Neural cell (in vitro differentiated cells): ENCODE measurements around the gene PSMB4. TPM values are rescaled to one million over a fixed set of nuclear protein-coding genes. Genes with fewer than 3 reads are reported as not detected.

Experiments
- H2AFZ ChIP-seq: fragments of 200-600, 300-800 bp; sonication (generic), shearing (Covaris generic); 2 replicates; pipeline ENCODE4 v1.6.0; 2014; ENCODE audit warnings: low read depth, mild to moderate bottlenecking, antibody characterized with exemption, low read length, moderate library complexity
- H3F3A ChIP-seq: fragments of 200-600 bp; shearing (Covaris generic); 2 replicates; pipeline ENCODE4 v1.6.1; 2016; ENCODE audit warnings: mild to moderate bottlenecking, moderate library complexity, mixed read lengths, antibody characterized with exemption, low read length; ENCODE audit not compliant: insufficient read depth, poor library complexity, severe bottlenecking
- H3K27ac ChIP-seq: fragments of 200-600, 300-800 bp; sonication (generic), shearing (Covaris generic); 2 replicates; pipeline ENCODE4 v1.5.1; 2014; ENCODE audit warnings: mild to moderate bottlenecking, low read length, moderate library complexity
- H3K27me3 ChIP-seq: fragments of 300-800, 200-600 bp; sonication (generic), shearing (Covaris generic); 2 replicates; pipeline ENCODE4 v1.6.0; 2014; ENCODE audit warnings: mild to moderate bottlenecking, low read depth, low read length, moderate library complexity; ENCODE audit not compliant: insufficient read depth
- H3K36me3 ChIP-seq: fragments of 300-800, 200-600 bp; sonication (generic), shearing (Covaris generic); 2 replicates; pipeline ENCODE4 v1.5.1; 2014; ENCODE audit warnings: mild to moderate bottlenecking, antibody characterized with exemption, low read length, moderate library complexity; ENCODE audit not compliant: insufficient read depth
- H3K4me2 ChIP-seq: fragments of 300-800, 200-600 bp; sonication (generic), shearing (Covaris generic); 2 replicates; pipeline ENCODE4 v1.6.0; 2014; ENCODE audit warnings: mild to moderate bottlenecking, low read length
- H3K4me3 ChIP-seq: fragments of 300-800, 200-600 bp; sonication (generic), shearing (Covaris generic); 2 replicates; pipeline ENCODE4 v1.5.1; 2014; ENCODE audit warnings: mild to moderate bottlenecking, low read length, moderate library complexity
- H3K79me2 ChIP-seq: fragments of 200-600 bp; shearing (Covaris generic); replicated peaks from 2 replicates; pipeline ENCODE4 v1.6.0; 2014; ENCODE audit warnings: mild to moderate bottlenecking, low read length, moderate library complexity; ENCODE audit not compliant: insufficient read depth
- H3K9ac ChIP-seq: fragments of 300-800, 200-600 bp; sonication (generic), shearing (Covaris generic); 2 replicates; pipeline ENCODE4 v1.6.1; 2016; ENCODE audit warnings: mild to moderate bottlenecking, low read length, mixed read lengths
- H3K9me2 ChIP-seq: fragments of 200-600 bp; shearing (Covaris generic); 2 replicates; pipeline ENCODE4 v1.6.1; 2016; ENCODE audit warnings: mild to moderate bottlenecking, low read length, mixed read lengths; ENCODE audit not compliant: insufficient read depth
- H3K9me3 ChIP-seq: fragments of 200-600, 300-800 bp; sonication (generic), shearing (Covaris generic); 2 replicates; pipeline ENCODE4 v1.6.1; 2016; ENCODE audit warnings: mild to moderate bottlenecking, mixed run types, low read length, moderate library complexity, mixed read lengths
- H4K20me1 ChIP-seq: fragments of 200-600 bp; shearing (Covaris generic); 2 replicates; pipeline ENCODE4 v1.6.1; 2016; ENCODE audit warnings: mild to moderate bottlenecking, mixed run types; ENCODE audit not compliant: insufficient read depth
- EP300 ChIP-seq: fragments of 450-650 bp; conservative IDR thresholded peaks from 2 replicates; pipeline ENCODE4 v1.6.1; 2014; ENCODE audit warnings: antibody characterized with exemption, mild to moderate bottlenecking, moderate library complexity; ENCODE audit not compliant: poor library complexity, severe bottlenecking
- EZH2 ChIP-seq: fragments of 200-600, 300-800 bp; shearing (Covaris generic), sonication (generic); IDR thresholded peaks from 2 replicates; pipeline ENCODE4 v1.6.1; 2014; ENCODE audit warnings: antibody characterized with exemption, low read length, borderline replicate concordance, mild to moderate bottlenecking; ENCODE audit not compliant: insufficient read depth, poor library complexity, severe bottlenecking
- MXI1 ChIP-seq: fragments of 450-650 bp; conservative IDR thresholded peaks from 2 replicates; pipeline ENCODE4 v1.6.1; 2014; ENCODE audit warnings: antibody characterized with exemption, mild to moderate bottlenecking; ENCODE audit not compliant: poor library complexity, severe bottlenecking
- POLR2AphosphoS5 ChIP-seq: IDR thresholded peaks from 2 replicates; pipeline ENCODE4 v1.6.1; 2012
- RAD21 ChIP-seq: fragments of 450-650 bp; conservative IDR thresholded peaks from 2 replicates; pipeline ENCODE4 v1.6.1; 2014; ENCODE audit warnings: antibody characterized with exemption, mild to moderate bottlenecking, moderate library complexity
- SMC3 ChIP-seq: fragments of 450-650 bp; conservative IDR thresholded peaks from 2 replicates; pipeline ENCODE4 v1.6.1; 2014; ENCODE audit warnings: antibody characterized with exemption, mild to moderate bottlenecking, moderate library complexity; ENCODE audit not compliant: poor library complexity
- TAF1 ChIP-seq: IDR thresholded peaks from 2 replicates; pipeline ENCODE4 v1.6.1; 2012; ENCODE audit warnings: low read depth
- polyA plus RNA-seq: library from polyadenylated mRNA; depleted of rRNA; stranded (reverse); fragments of >200 nt; gene quantifications from 2 replicates; pipeline ENCODE4 v1.2.3, GENCODE V29; 2014
- TF ChIP-seq, protein P1 (sequence below): IDR thresholded peaks from 2 replicates; pipeline ENCODE4 v1.6.1; 2012; ENCODE audit warnings: borderline replicate concordance
- TF ChIP-seq, protein P2 (sequence below): fragments of 450-650 bp; IDR thresholded peaks from 2 replicates; pipeline ENCODE4 v1.5.1; 2014; ENCODE audit warnings: antibody characterized with exemption, mild to moderate bottlenecking, moderate library complexity; ENCODE audit not compliant: poor library complexity, severe bottlenecking

PSMB4 gene
- polyA plus RNA-seq, 1 donor from 2014 or later = 695 TPM

DNA sequence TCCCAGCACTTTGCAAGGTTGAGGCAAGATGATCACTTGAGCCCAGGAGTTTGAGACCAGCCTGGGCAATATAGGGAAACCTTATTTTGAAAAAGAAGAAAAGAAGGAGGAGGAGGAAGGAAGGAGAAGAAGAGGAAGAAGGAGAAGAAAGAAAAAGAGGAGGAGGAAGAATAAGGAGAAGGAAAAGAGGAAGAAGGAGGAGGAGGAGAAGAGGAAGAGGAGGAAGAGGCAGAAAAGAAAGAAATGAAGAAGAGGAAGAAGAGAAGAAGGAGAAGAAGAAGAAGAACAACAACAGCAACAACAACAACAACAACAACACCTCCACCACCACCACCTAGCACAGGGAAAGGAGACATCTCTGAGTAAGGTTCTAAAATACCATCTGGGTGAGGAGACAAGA is 37.5 kb upstream of the PSMB4 start:
- no peak overlapping the region for H3K9ac ChIP-seq
- H3K79me2 ChIP-seq = no peaks in the 10 kb centered on the region
- no peak for TF ChIP-seq RAD21
- TF ChIP-seq EZH2 = no peak
- no peak for TF ChIP-seq TAF1
- TF ChIP-seq, protein P1, sequence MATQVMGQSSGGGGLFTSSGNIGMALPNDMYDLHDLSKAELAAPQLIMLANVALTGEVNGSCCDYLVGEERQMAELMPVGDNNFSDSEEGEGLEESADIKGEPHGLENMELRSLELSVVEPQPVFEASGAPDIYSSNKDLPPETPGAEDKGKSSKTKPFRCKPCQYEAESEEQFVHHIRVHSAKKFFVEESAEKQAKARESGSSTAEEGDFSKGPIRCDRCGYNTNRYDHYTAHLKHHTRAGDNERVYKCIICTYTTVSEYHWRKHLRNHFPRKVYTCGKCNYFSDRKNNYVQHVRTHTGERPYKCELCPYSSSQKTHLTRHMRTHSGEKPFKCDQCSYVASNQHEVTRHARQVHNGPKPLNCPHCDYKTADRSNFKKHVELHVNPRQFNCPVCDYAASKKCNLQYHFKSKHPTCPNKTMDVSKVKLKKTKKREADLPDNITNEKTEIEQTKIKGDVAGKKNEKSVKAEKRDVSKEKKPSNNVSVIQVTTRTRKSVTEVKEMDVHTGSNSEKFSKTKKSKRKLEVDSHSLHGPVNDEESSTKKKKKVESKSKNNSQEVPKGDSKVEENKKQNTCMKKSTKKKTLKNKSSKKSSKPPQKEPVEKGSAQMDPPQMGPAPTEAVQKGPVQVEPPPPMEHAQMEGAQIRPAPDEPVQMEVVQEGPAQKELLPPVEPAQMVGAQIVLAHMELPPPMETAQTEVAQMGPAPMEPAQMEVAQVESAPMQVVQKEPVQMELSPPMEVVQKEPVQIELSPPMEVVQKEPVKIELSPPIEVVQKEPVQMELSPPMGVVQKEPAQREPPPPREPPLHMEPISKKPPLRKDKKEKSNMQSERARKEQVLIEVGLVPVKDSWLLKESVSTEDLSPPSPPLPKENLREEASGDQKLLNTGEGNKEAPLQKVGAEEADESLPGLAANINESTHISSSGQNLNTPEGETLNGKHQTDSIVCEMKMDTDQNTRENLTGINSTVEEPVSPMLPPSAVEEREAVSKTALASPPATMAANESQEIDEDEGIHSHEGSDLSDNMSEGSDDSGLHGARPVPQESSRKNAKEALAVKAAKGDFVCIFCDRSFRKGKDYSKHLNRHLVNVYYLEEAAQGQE = no peak
- no peak for TF ChIP-seq MXI1
- no peak for TF ChIP-seq POLR2AphosphoS5
- TF ChIP-seq, protein P2, sequence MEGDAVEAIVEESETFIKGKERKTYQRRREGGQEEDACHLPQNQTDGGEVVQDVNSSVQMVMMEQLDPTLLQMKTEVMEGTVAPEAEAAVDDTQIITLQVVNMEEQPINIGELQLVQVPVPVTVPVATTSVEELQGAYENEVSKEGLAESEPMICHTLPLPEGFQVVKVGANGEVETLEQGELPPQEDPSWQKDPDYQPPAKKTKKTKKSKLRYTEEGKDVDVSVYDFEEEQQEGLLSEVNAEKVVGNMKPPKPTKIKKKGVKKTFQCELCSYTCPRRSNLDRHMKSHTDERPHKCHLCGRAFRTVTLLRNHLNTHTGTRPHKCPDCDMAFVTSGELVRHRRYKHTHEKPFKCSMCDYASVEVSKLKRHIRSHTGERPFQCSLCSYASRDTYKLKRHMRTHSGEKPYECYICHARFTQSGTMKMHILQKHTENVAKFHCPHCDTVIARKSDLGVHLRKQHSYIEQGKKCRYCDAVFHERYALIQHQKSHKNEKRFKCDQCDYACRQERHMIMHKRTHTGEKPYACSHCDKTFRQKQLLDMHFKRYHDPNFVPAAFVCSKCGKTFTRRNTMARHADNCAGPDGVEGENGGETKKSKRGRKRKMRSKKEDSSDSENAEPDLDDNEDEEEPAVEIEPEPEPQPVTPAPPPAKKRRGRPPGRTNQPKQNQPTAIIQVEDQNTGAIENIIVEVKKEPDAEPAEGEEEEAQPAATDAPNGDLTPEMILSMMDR = no peak
- no peak for TF ChIP-seq SMC3
- no peak for TF ChIP-seq EP300
- no peaks in the 10 kb centered on the region for H3K27me3 ChIP-seq
- H3K9me2 ChIP-seq = no peaks in the 10 kb centered on the region
- H3K4me3 ChIP-seq = no peak overlapping the region
- no peak overlapping the region for H3K4me2 ChIP-seq
- H3F3A ChIP-seq = no peaks in the 10 kb centered on the region
- H2AFZ ChIP-seq = no peak overlapping the region
- H3K27ac ChIP-seq = no peak overlapping the region
- H3K36me3 ChIP-seq = no peaks in the 10 kb centered on the region
- no peaks in the 10 kb centered on the region for H4K20me1 ChIP-seq
- H3K9me3 ChIP-seq = peaks cover 5% of the 10 kb centered on the region

DNA sequence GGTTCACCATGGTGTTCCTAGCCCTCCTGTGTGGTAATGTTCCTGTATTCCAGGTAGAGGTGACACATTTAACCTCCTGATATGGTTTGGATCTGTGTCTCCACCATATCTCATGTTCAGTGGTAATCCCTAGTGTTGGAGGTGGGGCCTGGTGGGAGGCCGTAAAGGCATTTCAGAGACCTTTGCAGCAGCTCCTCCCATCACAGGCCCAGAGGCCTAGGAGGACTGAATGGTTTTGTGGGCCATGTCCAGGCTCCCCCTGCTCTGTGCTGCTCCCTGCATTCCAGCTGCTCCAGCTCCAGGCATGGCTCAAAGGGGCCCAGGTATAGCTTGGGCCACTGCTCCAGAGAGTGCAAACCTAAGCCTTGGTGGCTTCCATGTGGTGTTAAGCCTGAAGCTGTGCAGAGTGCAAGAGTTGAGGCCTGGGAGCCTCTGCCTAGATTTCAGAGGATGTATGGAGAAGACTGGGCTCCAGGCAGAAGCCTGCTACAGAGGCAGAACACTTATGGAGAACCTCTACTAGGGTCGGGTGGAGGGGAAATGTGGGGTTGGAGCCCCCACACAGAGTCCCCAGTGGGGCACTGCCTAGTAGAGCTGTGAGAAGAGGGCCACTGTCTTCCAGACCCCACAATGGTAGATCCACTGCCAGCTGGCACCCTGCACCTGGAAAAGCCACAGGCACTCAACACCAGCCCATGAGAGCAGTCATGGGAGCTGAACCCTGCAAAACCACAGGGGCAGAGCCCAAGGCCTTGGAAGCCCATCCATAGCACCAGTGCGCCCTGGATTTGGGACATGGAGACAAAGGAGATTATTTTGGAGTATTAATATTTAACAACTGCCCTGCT is 36.8 kb upstream of the PSMB4 start:
- no peak overlapping the region for H3K4me2 ChIP-seq
- no peaks in the 10 kb centered on the region for H3K27me3 ChIP-seq
- no peaks in the 10 kb centered on the region for H4K20me1 ChIP-seq
- H3K9me2 ChIP-seq = no peaks in the 10 kb centered on the region
- no peak overlapping the region for H3K27ac ChIP-seq
- H3K79me2 ChIP-seq = no peaks in the 10 kb centered on the region
- H3K36me3 ChIP-seq = no peaks in the 10 kb centered on the region
- TF ChIP-seq MXI1 (no peak), EZH2 (no peak), POLR2AphosphoS5 (no peak), SMC3 (no peak)
- no peak overlapping the region for H3K4me3 ChIP-seq
- H3K9ac ChIP-seq = no peak overlapping the region
- H2AFZ ChIP-seq = no peak overlapping the region
- H3F3A ChIP-seq = no peaks in the 10 kb centered on the region
- H3K9me3 ChIP-seq = peaks cover 5% of the 10 kb centered on the region
